Suprapubic skin (tissue), 4 donors: Measurements from ENCODE around the gene MPV17L2. TPM values are rescaled to one million over a fixed set of nuclear protein-coding genes. Genes with fewer than 3 reads are reported as not detected.

ENCODE experiments used
- DNase-seq, 2 donors: peaks; one replicate each; pipeline ENCODE4 v3.0.0-alpha.2; 2019; ENCODE audit warnings: low spot score in 2 of 2
- H3K27ac ChIP-seq: fragments of 200-600 bp; sonication (generic); one replicate; pipeline ENCODE4 v1.5.1; 2019
- H3K27me3 ChIP-seq: fragments of 200-600 bp; sonication (generic); one replicate; pipeline ENCODE4 v1.5.1; 2019
- H3K36me3 ChIP-seq: fragments of 200-600 bp; sonication (generic); one replicate; pipeline ENCODE4 v1.5.1; 2019
- H3K4me1 ChIP-seq: fragments of 200-600 bp; sonication (generic); one replicate; pipeline ENCODE4 v1.5.1; 2019
- H3K4me3 ChIP-seq: fragments of 200-600 bp; sonication (generic); one replicate; pipeline ENCODE4 v1.5.1; 2019; ENCODE audit warnings: mild to moderate bottlenecking
- H3K9me3 ChIP-seq: fragments of 200-600 bp; sonication (generic); one replicate; pipeline ENCODE4 v1.5.1; 2019
- EP300 ChIP-seq: sonication (generic); formaldehyde crosslinking; IDR thresholded peaks from one replicate; pipeline ENCODE4 v1.6.1; 2017; ENCODE audit warnings: antibody characterized with exemption
- POLR2A ChIP-seq, 2 donors: fragments of 450-650 bp; IDR thresholded peaks; one replicate each; pipeline ENCODE4 v1.6.1; 2017; ENCODE audit warnings: antibody characterized with exemption in 2 of 2, mild to moderate bottlenecking in 2 of 2, moderate library complexity in 2 of 2
- POLR2AphosphoS5 ChIP-seq, 3 donors: sonication (generic); formaldehyde crosslinking; IDR thresholded peaks; one replicate each; pipeline ENCODE4 v1.6.1; 2017; ENCODE audit warnings: antibody characterized with exemption in 3 of 3
- WGBS: methylation state at CpG from one replicate; pipeline ENCODE4 v1.1.5; 2018; 5-methylcytosine and 5-hydroxymethylcytosine counted together
- total RNA-seq, 4 donors: library from RNA; depleted of rRNA; stranded (reverse); fragments of >200 nt; gene quantifications; one replicate each; pipeline ENCODE4 v1.1.0, GENCODE V29; 2016
- TF ChIP-seq, protein P1 (sequence below), 2 donors: fragments of 200-600 bp in 1 of 2; fragments of 450-650 bp in 1 of 2; sonication (generic) in 1 of 2; IDR thresholded peaks; one replicate each; pipeline ENCODE4 v1.5.1; 2016 to 2019; ENCODE audit warnings: antibody characterized with exemption in 2 of 2, mild to moderate bottlenecking in 1 of 2, moderate library complexity in 1 of 2

MPV17L2 gene
- total RNA-seq, 4 donors from 2014 or later: 4.8 to 27.2 (median 14.7) TPM

DNA sequence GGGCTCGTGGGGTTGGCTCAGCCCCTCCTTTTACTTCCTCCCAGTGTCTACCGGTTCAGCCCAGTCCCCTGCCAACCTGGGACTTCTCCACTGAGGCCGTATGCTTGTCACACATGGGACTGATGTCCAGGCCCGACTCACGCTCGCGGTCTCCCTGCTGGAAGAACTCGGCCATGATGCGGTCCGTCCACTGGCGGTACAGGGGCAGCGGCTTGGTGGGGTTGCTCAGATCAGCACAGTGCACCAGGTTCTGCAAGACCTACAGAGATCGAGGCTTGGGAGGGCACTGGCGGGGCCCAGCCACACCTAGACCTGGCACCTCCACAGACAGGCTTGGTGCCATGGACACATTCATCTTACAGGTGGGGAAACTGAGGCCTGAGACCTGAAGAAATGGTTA, 18.7 kb downstream of the MPV17L2 start:
- no peaks in the 10 kb centered on the region for H3K9me3 ChIP-seq
- no peaks in the 10 kb centered on the region for H3K36me3 ChIP-seq
- TF ChIP-seq POLR2AphosphoS5 (IDR thresholded peaks at IDR 0.05) (no peak), EP300 (no peak), POLR2A (IDR thresholded peaks at IDR 0.05) (no peak)
- TF ChIP-seq, protein P1, sequence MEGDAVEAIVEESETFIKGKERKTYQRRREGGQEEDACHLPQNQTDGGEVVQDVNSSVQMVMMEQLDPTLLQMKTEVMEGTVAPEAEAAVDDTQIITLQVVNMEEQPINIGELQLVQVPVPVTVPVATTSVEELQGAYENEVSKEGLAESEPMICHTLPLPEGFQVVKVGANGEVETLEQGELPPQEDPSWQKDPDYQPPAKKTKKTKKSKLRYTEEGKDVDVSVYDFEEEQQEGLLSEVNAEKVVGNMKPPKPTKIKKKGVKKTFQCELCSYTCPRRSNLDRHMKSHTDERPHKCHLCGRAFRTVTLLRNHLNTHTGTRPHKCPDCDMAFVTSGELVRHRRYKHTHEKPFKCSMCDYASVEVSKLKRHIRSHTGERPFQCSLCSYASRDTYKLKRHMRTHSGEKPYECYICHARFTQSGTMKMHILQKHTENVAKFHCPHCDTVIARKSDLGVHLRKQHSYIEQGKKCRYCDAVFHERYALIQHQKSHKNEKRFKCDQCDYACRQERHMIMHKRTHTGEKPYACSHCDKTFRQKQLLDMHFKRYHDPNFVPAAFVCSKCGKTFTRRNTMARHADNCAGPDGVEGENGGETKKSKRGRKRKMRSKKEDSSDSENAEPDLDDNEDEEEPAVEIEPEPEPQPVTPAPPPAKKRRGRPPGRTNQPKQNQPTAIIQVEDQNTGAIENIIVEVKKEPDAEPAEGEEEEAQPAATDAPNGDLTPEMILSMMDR (IDR thresholded peaks at IDR 0.05): no peak
- WGBS: 81% methylated on average over 14 of the region's 14 CpGs
- no peak overlapping the region for H3K27ac ChIP-seq
- no peak overlapping the region for H3K4me3 ChIP-seq
- H3K4me1 ChIP-seq: no peaks in the 10 kb centered on the region
- no peak for DNase-seq
- H3K27me3 ChIP-seq: no peaks in the 10 kb centered on the region

DNA sequence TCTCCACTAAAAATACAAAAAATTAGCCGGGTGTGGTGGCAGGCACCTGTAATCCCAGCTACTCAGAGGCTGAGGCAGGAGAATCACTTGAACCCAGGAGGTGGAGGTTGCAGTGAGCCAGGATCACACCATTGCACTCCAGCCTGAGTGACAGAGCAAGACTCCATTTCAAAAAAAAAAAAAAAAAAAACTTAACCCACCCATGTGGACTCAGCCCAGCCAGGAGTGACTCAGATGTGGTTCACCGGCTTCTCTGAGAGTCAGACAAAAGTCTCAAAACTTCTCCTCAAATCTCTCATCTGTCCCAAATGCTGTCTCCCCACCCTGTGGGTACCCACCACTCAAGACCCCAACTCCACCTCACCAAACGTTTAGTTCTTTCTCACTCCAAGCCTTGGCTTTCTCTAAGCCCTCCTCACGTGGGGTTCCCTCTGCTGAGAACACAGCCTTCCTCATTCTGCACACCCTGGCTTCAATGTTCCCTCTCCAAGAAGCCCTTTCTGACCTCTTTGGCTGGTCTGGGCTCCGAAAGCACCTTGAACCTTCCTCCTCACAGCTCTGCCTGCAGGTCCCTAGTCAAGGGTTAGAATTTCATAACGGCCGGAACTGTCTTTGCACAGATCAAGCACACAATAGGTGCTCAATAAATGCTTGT, 21.9 kb downstream of the MPV17L2 start:
- Histone ChIP-seq H3K27me3 (no peaks in the 10 kb centered on the region), H3K27ac (no peak overlapping the region), H3K4me1 (no peaks in the 10 kb centered on the region), H3K9me3 (no peaks in the 10 kb centered on the region), H3K4me3 (no peak overlapping the region), H3K36me3 (no peaks in the 10 kb centered on the region)
- 67% methylated on average over 7 of the region's 7 CpGs for WGBS
- DNase-seq: no peak
- TF ChIP-seq POLR2A (IDR thresholded peaks at IDR 0.05) (no peak), POLR2AphosphoS5 (IDR thresholded peaks at IDR 0.05) (no peak), EP300 (no peak)
- TF ChIP-seq, protein P1 (IDR thresholded peaks at IDR 0.05): no peak

DNA sequence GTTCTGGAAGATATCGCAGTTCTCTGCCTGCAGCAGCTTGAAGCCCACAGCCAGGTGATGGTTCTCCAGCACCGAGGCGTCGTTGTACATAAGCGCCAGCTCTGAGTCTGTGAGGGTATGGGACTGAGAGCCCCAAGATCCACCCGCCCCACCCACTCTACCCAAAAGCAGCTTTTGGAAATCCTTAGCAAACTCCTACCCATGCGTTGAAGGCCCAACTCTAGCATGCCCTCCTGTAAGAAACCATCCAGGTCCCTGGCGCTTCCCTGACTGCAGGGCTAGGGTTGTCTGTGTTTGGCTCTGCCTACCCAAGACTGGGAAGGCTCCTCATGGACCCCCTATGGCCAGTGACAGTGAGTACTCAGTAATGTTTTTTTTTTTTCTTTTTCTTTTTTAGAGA, 23.8 kb downstream of the MPV17L2 start:
- TF ChIP-seq POLR2A (IDR thresholded peaks at IDR 0.05) (no peak), POLR2AphosphoS5 (IDR thresholded peaks at IDR 0.05) (no peak), EP300 (no peak)
- TF ChIP-seq, protein P1 (IDR thresholded peaks at IDR 0.05): no peak
- H3K9me3 ChIP-seq: no peaks in the 10 kb centered on the region
- no peak overlapping the region for H3K27ac ChIP-seq
- DNase-seq: no peak
- 90% methylated on average over 7 of the region's 8 CpGs for WGBS
- no peak overlapping the region for H3K4me3 ChIP-seq
- no peaks in the 10 kb centered on the region for H3K36me3 ChIP-seq
- peaks cover 5% of the 10 kb centered on the region for H3K4me1 ChIP-seq
- H3K27me3 ChIP-seq: peaks cover 16% of the 10 kb centered on the region

DNA sequence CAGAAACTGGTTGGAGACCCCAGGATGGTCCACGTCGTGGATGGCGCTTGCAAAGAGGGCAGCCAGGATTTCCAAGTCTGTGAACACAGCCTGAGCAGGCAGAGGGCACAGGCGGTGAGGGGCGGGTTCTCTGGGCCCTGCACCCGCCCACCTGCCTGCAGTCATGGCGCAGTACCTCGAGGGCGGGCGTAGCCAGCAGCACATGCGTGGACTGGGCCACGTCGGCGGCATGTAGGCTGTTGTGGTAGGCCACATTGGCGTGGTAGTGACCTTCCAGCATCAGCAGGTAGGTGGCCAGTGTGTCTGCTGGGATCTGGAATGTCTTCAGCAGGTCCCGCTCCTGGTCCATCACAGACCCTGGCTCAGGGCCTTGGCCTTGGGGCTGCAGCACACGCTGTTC, 25.1 kb downstream of the MPV17L2 start:
- TF ChIP-seq POLR2AphosphoS5 (IDR thresholded peaks at IDR 0.05) (no peak), POLR2A (IDR thresholded peaks at IDR 0.05) (no peak), EP300 (no peak)
- TF ChIP-seq, protein P1 (IDR thresholded peaks at IDR 0.05): no peak
- H3K27ac ChIP-seq: no peak overlapping the region
- H3K27me3 ChIP-seq: peaks cover 16% of the 10 kb centered on the region
- no peaks in the 10 kb centered on the region for H3K36me3 ChIP-seq
- no peak overlapping the region for H3K4me3 ChIP-seq
- H3K9me3 ChIP-seq: no peaks in the 10 kb centered on the region
- peaks cover 5% of the 10 kb centered on the region for H3K4me1 ChIP-seq
- no peak for DNase-seq
- WGBS: 64% methylated on average over 5 of the region's 17 CpGs

DNA sequence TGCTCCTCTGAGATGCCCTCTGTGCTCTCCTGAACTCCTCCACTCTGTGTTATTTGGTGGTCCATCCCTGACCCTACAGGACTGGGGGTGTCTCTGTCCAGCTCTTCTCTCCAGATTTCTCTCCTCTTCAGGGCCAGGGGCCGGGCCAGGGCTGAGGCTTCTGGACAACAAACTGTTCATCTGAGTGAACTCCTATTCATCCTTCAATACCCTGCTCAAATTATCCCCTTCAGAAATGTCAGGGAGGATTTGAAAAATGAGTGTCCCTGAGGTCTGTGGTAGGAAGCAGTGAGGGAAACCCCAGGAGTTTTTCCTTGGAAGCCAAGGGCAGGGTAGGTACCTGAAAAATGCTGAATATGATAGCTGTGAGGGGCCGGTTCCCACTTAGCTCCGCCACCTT, 25.6 kb downstream of the MPV17L2 start:
- H3K4me1 ChIP-seq: peaks cover 5% of the 10 kb centered on the region
- H3K36me3 ChIP-seq: no peaks in the 10 kb centered on the region
- 73% methylated on average over 3 of the region's 3 CpGs for WGBS
- peaks cover 16% of the 10 kb centered on the region for H3K27me3 ChIP-seq
- no peak overlapping the region for H3K4me3 ChIP-seq
- TF ChIP-seq EP300: no peak
- no peak for TF ChIP-seq POLR2A (IDR thresholded peaks at IDR 0.05)
- TF ChIP-seq, protein P1 (IDR thresholded peaks at IDR 0.05): no peak
- no peak for TF ChIP-seq POLR2AphosphoS5 (IDR thresholded peaks at IDR 0.05)
- no peak overlapping the region for H3K27ac ChIP-seq
- no peaks in the 10 kb centered on the region for H3K9me3 ChIP-seq
- no peak for DNase-seq
